Measurements from ENCODE around the gene C2CD5.
"Not testable (repeated sequence)": the region's sequence is repeated elsewhere in the genome, so short reads cannot be mapped to it uniquely, and the experiment has no call there.

C2CD5 gene

DNA sequence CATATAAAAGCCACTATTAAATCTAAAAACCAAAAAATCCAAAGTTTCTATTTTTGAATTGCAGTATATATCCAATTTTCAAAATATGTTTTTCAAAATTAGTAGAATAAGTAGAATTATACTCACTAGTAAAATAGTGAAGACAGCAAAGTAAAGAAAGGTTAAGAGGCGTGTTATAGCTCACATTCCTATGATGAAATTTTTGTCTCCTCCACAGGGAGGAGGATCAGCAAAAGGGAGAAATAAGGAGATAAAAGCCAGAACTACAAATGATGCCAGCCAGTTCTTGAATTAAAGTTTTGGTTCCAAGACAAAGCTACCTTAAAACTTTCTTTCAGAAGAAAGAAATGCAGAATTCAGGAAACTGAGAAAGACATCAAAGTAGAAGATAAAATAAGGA, 50.0 kb downstream of the C2CD5 start:
- Histone ChIP-seq H3K4me3 (ENCODE audit: low read depth in 1 of 2, low read length in 1 of 2) (no peak overlapping the region), H3K9me3 (no peaks in the 10 kb centered on the region), H3K27me3 (no peaks in the 10 kb centered on the region), H3K27ac (no peak overlapping the region), H3K4me1 (ENCODE audit: control insufficient read depth in 1 of 2, insufficient read depth in 1 of 2, low read depth in 1 of 2, low read length in 1 of 2) (no peaks in the 10 kb centered on the region), H3K36me3 (peaks cover 27% of the 10 kb centered on the region)
- TF ChIP-seq, protein P1, sequence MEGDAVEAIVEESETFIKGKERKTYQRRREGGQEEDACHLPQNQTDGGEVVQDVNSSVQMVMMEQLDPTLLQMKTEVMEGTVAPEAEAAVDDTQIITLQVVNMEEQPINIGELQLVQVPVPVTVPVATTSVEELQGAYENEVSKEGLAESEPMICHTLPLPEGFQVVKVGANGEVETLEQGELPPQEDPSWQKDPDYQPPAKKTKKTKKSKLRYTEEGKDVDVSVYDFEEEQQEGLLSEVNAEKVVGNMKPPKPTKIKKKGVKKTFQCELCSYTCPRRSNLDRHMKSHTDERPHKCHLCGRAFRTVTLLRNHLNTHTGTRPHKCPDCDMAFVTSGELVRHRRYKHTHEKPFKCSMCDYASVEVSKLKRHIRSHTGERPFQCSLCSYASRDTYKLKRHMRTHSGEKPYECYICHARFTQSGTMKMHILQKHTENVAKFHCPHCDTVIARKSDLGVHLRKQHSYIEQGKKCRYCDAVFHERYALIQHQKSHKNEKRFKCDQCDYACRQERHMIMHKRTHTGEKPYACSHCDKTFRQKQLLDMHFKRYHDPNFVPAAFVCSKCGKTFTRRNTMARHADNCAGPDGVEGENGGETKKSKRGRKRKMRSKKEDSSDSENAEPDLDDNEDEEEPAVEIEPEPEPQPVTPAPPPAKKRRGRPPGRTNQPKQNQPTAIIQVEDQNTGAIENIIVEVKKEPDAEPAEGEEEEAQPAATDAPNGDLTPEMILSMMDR (IDR thresholded peaks at IDR 0.05) = no peak

DNA sequence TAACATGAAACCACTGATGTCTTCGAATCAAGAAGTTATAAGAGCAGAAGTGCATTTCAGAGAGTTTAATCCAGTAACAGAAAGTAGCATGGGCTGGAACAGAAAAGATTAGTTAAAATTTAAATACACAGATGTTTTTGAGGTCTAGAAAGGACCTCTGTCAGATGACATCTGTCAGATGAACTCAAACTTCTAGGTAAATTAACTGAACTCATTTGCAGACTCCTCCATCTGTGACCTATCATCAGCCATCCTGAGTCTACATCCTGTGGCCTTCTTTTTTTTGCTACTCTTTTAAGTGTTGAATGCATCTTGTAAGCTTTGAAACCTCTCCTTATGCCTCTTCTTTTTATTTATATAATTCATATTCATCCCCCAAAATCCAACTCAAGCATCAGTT, 53.3 kb downstream of the C2CD5 start:
- Histone ChIP-seq H3K36me3 (peaks cover 37% of the 10 kb centered on the region), H3K4me1 (ENCODE audit: control insufficient read depth in 1 of 2, insufficient read depth in 1 of 2, low read depth in 1 of 2, low read length in 1 of 2) (no peaks in the 10 kb centered on the region), H3K27ac (no peak overlapping the region), H3K27me3 (no peaks in the 10 kb centered on the region), H3K9me3 (no peaks in the 10 kb centered on the region), H3K4me3 (ENCODE audit: low read depth in 1 of 2, low read length in 1 of 2) (no peak overlapping the region)
- TF ChIP-seq, protein P1 (IDR thresholded peaks at IDR 0.05) = no peak

DNA sequence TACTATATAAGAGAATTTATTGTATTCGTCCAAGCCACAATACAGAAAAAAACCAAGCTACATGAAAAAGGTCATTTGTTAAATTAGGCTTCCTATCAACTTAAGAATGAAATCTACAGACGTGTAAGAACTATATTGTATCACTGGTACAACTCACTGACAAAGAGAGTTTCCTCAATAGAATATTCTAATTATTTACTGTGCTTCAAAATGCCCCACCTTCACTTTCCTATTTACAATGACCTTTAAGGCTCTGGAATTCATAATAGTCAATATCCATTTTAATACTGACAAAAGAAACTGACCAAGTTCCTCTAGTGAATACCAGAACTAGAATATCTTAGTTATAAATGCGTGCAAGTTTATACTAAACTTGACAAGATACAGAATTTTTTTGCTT, 55.9 kb downstream of the C2CD5 start:
- H3K4me3 ChIP-seq (ENCODE audit: low read depth in 1 of 2, low read length in 1 of 2) = no peak overlapping the region
- no peaks in the 10 kb centered on the region for H3K4me1 ChIP-seq (ENCODE audit: control insufficient read depth in 1 of 2, insufficient read depth in 1 of 2, low read depth in 1 of 2, low read length in 1 of 2)
- TF ChIP-seq, protein P1 (IDR thresholded peaks at IDR 0.05) = no peak
- H3K27me3 ChIP-seq = no peaks in the 10 kb centered on the region
- H3K9me3 ChIP-seq = no peaks in the 10 kb centered on the region
- peaks cover 51% of the 10 kb centered on the region for H3K36me3 ChIP-seq
- H3K27ac ChIP-seq = no peak overlapping the region

DNA sequence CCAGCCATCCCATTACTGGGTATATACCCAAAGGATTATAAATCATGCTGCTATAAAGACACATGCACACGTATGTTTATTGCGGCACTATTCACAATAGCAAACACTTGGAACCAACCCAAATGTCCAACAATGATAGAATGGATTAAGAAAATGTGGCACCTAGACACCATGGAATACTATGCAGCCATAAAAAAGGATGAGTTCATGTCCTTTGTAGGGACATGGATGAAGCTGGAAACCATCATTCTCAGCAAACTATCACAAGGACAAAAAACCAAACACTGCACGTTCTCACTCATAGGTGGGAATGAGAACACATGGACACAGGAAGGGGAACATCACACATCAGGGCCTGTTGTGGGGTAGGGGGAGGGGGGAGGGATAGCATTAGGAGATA, 56.7 kb downstream of the C2CD5 start:
- H3K9me3 ChIP-seq; H3K27ac ChIP-seq; H3K4me1 ChIP-seq (ENCODE audit: control insufficient read depth in 1 of 2, insufficient read depth in 1 of 2, low read depth in 1 of 2, low read length in 1 of 2); H3K4me3 ChIP-seq (ENCODE audit: low read depth in 1 of 2, low read length in 1 of 2); H3K27me3 ChIP-seq: not testable (repeated sequence)
- H3K36me3 ChIP-seq = peaks cover 51% of the 10 kb centered on the region

DNA sequence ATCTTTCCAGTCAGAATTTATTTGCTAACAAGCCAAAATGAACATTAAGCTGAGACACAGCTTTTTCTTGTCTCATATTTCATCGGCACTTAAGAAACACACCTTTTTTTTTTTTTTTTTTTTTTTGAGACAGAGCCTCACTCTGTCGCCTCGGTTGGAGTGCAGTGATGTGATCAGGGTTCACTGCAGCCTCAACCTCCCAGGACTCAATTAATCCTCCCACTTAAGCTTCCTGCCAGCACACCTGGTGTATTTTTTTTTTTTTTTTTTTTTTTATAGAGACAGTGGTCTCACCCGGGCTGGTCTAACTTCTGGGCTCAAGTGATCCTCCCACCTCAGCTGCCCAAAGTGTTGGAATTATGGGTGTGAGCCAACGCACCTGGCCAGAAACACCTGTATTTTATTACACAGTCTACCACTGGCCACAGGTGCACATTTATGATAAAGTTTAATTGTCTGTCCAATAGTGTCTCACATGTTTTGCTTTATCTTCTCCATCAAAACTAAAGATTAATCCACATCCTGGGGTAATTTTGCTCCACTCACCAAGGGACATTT, 62.7 kb downstream of the C2CD5 start:
- peaks cover 47% of the 10 kb centered on the region for H3K36me3 ChIP-seq

DNA sequence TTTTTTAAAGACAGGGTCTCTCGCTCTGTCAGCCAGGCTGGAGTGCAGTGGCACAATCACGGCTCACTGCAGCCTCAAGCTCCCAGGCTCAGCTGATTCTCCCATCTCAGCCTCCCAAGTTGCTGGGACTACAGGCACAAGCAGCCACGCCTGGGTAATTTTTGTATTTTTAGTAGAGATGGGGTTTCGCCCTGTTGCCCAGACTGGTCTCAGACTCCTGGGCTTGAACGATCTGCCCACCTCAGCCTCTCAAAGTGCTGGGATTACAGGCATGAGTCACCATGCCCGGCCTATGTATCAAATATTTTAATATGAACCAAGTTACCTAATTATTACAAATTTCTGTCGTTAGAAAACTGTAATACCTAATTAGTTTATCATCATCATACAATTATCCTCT, 63.5 kb downstream of the C2CD5 start:
- not testable (repeated sequence) for H3K4me1 ChIP-seq (ENCODE audit: control insufficient read depth in 1 of 2, insufficient read depth in 1 of 2, low read depth in 1 of 2, low read length in 1 of 2); H3K27me3 ChIP-seq; H3K9me3 ChIP-seq; H3K27ac ChIP-seq; H3K4me3 ChIP-seq (ENCODE audit: low read depth in 1 of 2, low read length in 1 of 2)
- H3K36me3 ChIP-seq = peaks cover 42% of the 10 kb centered on the region

More for the DNA sequence above, 62.7 kb downstream of the C2CD5 start:
- Histone ChIP-seq H3K4me1 (ENCODE audit: control insufficient read depth in 1 of 2, insufficient read depth in 1 of 2, low read depth in 1 of 2, low read length in 1 of 2) (no peaks in the 10 kb centered on the region), H3K4me3 (ENCODE audit: low read depth in 1 of 2, low read length in 1 of 2) (no peak overlapping the region), H3K9me3 (no peaks in the 10 kb centered on the region), H3K27me3 (no peaks in the 10 kb centered on the region), H3K27ac (no peak overlapping the region)
- TF ChIP-seq, protein P1 (IDR thresholded peaks at IDR 0.05) = no peak

DNA sequence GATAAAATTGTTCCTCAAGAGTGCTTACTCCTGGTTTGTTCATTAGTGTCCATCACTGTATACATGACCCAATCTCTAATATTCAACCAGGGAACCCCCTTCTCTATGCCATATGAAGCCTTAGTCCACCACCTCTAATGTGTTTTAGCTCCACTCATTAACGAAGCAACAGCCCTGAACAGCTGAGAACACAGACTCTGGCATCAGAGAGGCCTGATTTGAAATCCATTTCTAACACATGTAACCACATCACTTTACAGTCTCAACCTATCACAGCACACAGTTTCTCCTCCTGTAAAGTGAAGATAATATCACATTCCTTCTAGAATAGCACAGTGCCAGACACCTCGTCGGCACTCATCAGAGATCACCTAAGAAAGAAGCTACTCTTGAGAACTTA, 64.3 kb downstream of the C2CD5 start:
- Histone ChIP-seq H3K4me1 (ENCODE audit: control insufficient read depth in 1 of 2, insufficient read depth in 1 of 2, low read depth in 1 of 2, low read length in 1 of 2) (no peaks in the 10 kb centered on the region), H3K27ac (no peak overlapping the region), H3K36me3 (peaks cover 41% of the 10 kb centered on the region), H3K9me3 (no peaks in the 10 kb centered on the region), H3K27me3 (no peaks in the 10 kb centered on the region), H3K4me3 (ENCODE audit: low read depth in 1 of 2, low read length in 1 of 2) (no peak overlapping the region)
- TF ChIP-seq, protein P1 (IDR thresholded peaks at IDR 0.05) = no peak
